Bronchial epithelial cell (primary cell): ENCODE results near the gene TAF11L11. TPM values are rescaled to one million over a fixed set of nuclear protein-coding genes. Genes with fewer than 3 reads are reported as not detected.
"Not testable (repeated sequence)": the region's sequence is repeated elsewhere in the genome, so short reads cannot be mapped to it uniquely, and the experiment has no call there.

Source experiments
- DNase-seq: peaks from one replicate; pipeline ENCODE4 v3.0.0-alpha.2; 2010; ENCODE audit warnings: low read depth
- FAIRE-seq: peaks from 2 replicates; lab custom pipeline; 2011; peaks lifted over from hg19 to GRCh38; lab: Jason Lieb, UNC
- H3K27me3 ChIP-seq: 2 replicates; pipeline ENCODE4 v1.5.1; 2011; ENCODE audit warnings: low read length; ENCODE audit not compliant: control insufficient read depth, insufficient read depth
- H3K36me3 ChIP-seq: 2 replicates; pipeline ENCODE4 v1.5.1; 2011; ENCODE audit warnings: low read length; ENCODE audit not compliant: control insufficient read depth, insufficient read depth
- H3K4me3 ChIP-seq: 2 replicates; pipeline ENCODE4 v1.5.1; 2011; ENCODE audit warnings: mild to moderate bottlenecking, low read depth, low read length, control low read depth
- CTCF ChIP-seq: IDR thresholded peaks from 2 replicates; pipeline ENCODE4 v1.5.1; 2011; ENCODE audit warnings: mild to moderate bottlenecking, moderate library complexity, low read length, control low read depth, inconsistent platforms; ENCODE audit not compliant: insufficient read depth, severe bottlenecking
- total RNA-seq: library from RNA; depleted of rRNA; stranded (reverse); fragments of >200 nt; gene quantifications from 2 replicates; pipeline ENCODE4 v1.2.1, GENCODE V29; 2014

The TAF11L11 gene
- total RNA-seq, result not detected in 2 replicates

GRCh38 chr5:17603880-17604279 lies at the start of gene TAF11L11:
TAF11L11 (plus strand) TSS chr5:17604183.
- not testable (repeated sequence) for H3K4me3 ChIP-seq, FAIRE-seq, DNase-seq

DNA sequence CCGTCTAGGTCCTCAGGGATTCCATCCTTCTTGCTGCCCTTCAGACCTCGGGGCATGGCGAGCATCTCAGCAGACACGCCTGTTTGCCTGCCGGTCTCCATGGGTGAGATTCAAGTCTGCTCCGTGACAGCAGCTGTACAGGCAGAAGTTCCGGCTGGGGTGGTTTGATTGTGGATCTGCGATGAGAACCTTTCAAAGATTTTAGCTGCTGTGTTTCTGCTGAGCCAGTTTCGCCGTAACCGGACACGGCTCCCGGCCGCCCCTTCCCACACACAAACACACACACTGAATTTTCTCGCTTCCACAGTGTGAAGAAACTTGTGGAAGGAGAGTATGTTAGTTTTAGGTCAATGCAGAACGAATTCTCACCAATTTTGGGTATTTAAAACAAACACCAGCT lies 18.3 kb upstream of the TAF11L11 start, which contains the start of gene TAF11L7:
Gene TAF11L7, minus strand, starts transcription at position 101 of the 400 bp plus-strand sequence.
- H3K27me3 ChIP-seq, H3K36me3 ChIP-seq, H3K4me3 ChIP-seq, FAIRE-seq, DNase-seq: not testable (repeated sequence)

More at GRCh38 chr5:17603880-17604279, at the start of gene TAF11L11:
- not testable (repeated sequence) for H3K27me3 ChIP-seq, H3K36me3 ChIP-seq

DNA sequence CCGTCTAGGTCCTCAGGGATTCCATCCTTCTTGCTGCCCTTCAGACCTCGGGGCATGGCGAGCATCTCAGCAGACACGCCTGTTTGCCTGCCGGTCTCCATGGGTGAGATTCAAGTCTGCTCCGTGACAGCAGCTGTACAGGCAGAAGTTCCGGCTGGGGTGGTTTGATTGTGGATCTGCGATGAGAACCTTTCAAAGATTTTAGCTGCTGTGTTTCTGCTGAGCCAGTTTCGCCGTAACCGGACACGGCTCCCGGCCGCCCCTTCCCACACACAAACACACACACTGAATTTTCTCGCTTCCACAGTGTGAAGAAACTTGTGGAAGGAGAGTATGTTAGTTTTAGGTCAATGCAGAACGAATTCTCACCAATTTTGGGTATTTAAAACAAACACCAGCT lies 13.1 kb upstream of the TAF11L11 start, which contains the start of gene TAF11L8:
Gene TAF11L8, minus strand, starts transcription at position 101 of the 400 bp plus-strand sequence.
- FAIRE-seq, H3K4me3 ChIP-seq, DNase-seq, H3K36me3 ChIP-seq, H3K27me3 ChIP-seq: not testable (repeated sequence)

GRCh38 chr5:17594255-17594654 lies 9.7 kb upstream of the TAF11L11 start, which contains the start of gene TAF11L9:
TAF11L9 (minus strand) TSS chr5:17594394.
- H3K27me3 ChIP-seq, H3K4me3 ChIP-seq, DNase-seq, FAIRE-seq, H3K36me3 ChIP-seq: not testable (repeated sequence)

DNA sequence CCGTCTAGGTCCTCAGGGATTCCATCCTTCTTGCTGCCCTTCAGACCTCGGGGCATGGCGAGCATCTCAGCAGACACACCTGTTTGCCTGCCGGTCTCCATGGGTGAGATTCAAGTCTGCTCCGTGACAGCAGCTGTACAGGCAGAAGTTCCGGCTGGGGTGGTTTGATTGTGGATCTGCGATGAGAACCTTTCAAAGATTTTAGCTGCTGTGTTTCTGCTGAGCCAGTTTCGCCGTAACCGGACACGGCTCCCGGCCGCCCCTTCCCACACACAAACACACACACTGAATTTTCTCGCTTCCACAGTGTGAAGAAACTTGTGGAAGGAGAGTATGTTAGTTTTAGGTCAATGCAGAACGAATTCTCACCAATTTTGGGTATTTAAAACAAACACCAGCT lies 6.3 kb upstream of the TAF11L11 start, which contains the start of gene TAF11L10:
Gene TAF11L10, minus strand, starts transcription at position 101 of the 400 bp plus-strand sequence.
- FAIRE-seq, H3K27me3 ChIP-seq, DNase-seq, H3K4me3 ChIP-seq, H3K36me3 ChIP-seq: not testable (repeated sequence)

DNA sequence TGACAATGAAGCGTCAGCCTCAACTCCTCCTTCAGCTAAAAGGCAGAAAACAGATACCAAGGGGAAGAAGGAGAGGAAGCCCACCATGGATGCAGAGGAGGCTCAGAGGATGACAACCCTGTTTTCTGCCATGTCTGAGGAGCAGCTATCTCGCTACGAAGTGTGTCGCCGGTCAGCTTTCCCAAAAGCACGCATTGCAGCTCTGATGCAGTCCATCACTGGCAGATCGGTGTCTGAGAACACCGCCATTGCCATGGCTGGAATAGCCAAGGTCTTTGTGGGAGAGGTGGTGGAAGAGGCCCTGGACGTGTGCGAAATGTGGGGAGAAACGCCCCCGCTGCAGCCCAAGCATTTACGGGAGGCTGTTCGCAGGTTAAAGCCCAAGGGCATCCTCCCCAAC lies 968 bp downstream of the TAF11L11 start:
- Histone ChIP-seq H3K27me3 (no peaks in the 10 kb centered on the region), H3K36me3 (no peaks in the 10 kb centered on the region), H3K4me3 (no peak overlapping the region)
- no peak for FAIRE-seq
- DNase-seq, result no peak
- no peak for TF ChIP-seq CTCF

DNA sequence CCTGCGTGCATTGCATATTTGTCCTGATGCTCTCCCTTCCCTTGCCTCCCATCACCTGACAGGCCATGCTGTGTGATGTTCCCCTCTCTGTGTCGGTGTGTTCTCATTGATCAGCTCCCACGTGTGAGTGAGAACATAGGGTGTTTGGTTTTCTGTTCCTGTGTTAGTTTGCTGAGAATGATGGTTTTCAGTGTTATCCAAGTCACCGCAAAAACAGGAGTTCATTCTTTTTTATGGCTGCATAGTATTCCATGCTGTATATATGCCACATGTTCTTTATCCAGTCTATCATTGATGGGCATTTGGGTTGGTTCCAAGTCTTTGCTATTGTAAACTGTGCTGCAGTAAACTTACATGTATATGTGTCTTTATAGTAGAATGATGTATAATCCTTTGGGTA lies 3.5 kb downstream of the TAF11L11 start:
- not testable (repeated sequence) for DNase-seq, H3K36me3 ChIP-seq, FAIRE-seq, H3K27me3 ChIP-seq, H3K4me3 ChIP-seq

DNA sequence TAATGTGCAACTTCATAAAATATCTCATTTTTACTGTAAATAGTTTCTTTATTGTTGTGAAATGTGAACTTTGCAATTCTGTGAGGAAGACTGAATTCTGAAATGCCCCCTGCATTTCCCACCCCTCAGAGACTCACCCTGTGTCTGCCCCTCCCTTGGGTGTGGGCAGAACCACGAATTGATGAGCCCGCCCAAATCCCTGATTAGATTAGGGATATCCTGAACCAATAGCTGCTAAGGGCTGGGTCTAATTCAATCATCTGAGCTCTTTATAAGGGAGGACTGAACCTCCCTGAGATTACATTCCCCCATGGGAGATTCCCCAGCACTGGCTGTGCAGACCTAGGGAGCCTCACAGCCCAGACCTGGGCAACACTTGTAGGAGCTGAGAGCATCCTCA lies 6.1 kb downstream of the TAF11L11 start, which contains the start of gene TAF11L12:
Gene TAF11L12, plus strand, starts transcription at position 301 of the 400 bp plus-strand sequence.
- DNase-seq, H3K4me3 ChIP-seq, FAIRE-seq, H3K36me3 ChIP-seq, H3K27me3 ChIP-seq: not testable (repeated sequence)

GRCh38 chr5:17614872-17615605 lies 11.1 kb downstream of the TAF11L11 start:
- no peaks in the 10 kb centered on the region for H3K27me3 ChIP-seq
- FAIRE-seq (no peak), DNase-seq (no peak)
- H3K36me3 ChIP-seq, result no peaks in the 10 kb centered on the region
- no peak for TF ChIP-seq CTCF
- H3K4me3 ChIP-seq, result no peak overlapping the region
